ENCODE data around the gene DEUP1.

The DEUP1 gene

DNA sequence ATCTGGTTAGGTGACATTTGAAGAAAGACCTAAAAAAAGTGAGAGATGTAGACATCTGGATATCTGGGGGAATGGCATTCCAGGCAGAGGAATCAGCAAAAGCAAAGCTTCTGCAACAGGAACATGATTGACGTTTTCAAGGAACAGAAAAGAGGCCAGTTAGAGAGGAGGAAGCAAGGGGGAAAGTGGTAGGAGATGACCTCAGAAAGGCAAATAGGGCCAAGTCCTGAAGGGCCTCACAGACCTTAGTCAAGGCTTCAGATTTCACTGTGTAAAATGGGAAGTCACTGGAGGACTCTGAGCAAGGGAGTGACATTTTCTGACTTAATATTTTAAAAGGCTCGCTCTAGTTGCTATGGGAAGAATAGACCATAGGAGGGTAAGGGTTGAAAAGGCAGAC lies 9.7 kb downstream of the DEUP1 start (continued):
- TF ChIP-seq ZNF565 (CRISPR knock-in tag; conservative IDR thresholded peaks at IDR 0.05; ENCODE audit: low read depth) (no peak), CSDC2 (CRISPR knock-in tag; IDR thresholded peaks at IDR 0.05) (no peak)
- TF ChIP-seq, protein P1, sequence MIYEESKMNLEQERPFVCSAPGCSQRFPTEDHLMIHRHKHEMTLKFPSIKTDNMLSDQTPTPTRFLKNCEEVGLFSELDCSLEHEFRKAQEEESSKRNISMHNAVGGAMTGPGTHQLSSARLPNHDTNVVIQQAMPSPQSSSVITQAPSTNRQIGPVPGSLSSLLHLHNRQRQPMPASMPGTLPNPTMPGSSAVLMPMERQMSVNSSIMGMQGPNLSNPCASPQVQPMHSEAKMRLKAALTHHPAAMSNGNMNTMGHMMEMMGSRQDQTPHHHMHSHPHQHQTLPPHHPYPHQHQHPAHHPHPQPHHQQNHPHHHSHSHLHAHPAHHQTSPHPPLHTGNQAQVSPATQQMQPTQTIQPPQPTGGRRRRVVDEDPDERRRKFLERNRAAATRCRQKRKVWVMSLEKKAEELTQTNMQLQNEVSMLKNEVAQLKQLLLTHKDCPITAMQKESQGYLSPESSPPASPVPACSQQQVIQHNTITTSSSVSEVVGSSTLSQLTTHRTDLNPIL (CRISPR knock-in tag; IDR thresholded peaks at IDR 0.05; ENCODE audit: low read depth) = no peak

DNA sequence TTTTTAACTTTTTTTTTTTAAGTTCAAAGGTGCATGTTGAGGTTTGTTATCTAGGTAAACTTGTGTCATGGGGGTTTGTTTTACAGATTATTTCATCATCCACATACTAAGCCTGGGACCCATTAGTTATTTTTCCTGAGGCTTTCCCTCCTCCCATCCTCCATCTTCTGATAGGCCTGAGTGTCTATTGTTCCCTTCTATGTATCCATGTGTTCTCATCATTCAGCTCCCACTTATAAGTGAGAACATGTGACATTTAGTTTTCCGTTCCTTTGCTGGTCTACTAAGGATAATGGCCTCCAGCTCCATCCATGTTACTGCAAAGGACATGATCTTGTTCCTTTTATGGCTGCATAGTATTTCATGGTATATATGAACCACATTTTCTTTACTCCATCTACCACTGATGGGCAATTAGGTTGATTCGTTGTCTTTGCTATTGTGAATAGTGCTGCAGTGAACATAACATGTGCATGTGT lies 14.4 kb downstream of the DEUP1 start:
- TF ChIP-seq CSDC2 (CRISPR knock-in tag; IDR thresholded peaks at IDR 0.05) = no peak
- TF ChIP-seq ZFP30 (CRISPR knock-in tag; IDR thresholded peaks at IDR 0.05) = no peak
- TF ChIP-seq RARB (CRISPR knock-in tag; IDR thresholded peaks at IDR 0.05) = no peak
- no peak for TF ChIP-seq PATZ1 (CRISPR knock-in tag; IDR thresholded peaks at IDR 0.05; ENCODE audit: borderline replicate concordance)
- TF ChIP-seq ESRRG (CRISPR knock-in tag; IDR thresholded peaks at IDR 0.05) = no peak
- no peak for TF ChIP-seq TCF4 (CRISPR knock-in tag; IDR thresholded peaks at IDR 0.05; ENCODE audit: borderline replicate concordance)
- TF ChIP-seq, protein P1 (CRISPR knock-in tag; IDR thresholded peaks at IDR 0.05; ENCODE audit: low read depth) = no peak
- no peak for TF ChIP-seq OSR1 (CRISPR knock-in tag; IDR thresholded peaks at IDR 0.05)
- ATAC-seq = no peak

DNA sequence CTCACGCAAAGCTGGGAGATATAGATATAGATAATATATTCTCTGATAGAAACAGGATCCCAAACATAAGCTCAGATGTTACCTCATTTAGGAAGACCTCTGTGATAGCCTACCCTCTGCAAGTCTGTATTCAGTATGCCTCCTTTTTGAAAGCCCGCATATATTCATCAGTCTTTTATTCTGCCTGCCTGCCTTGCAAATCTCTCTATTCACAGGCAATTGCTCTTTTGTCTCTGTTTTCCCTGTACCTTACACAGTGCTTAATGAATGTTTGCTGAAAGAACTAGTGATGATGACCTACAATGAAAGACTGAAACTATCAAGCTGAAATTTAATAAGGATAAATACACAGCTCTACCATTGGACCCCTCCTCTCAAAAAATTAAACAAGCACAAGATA lies 18.4 kb downstream of the DEUP1 start:
- TF ChIP-seq ZFP3 (CRISPR knock-in tag; IDR thresholded peaks at IDR 0.05) (no peak), ARNTL (CRISPR knock-in tag; IDR thresholded peaks at IDR 0.05; ENCODE audit: borderline replicate concordance, low read depth) (no peak)
- ATAC-seq = no peak

- TF ChIP-seq ESRRG (CRISPR knock-in tag; IDR thresholded peaks at IDR 0.05) = no peak
- TF ChIP-seq RARB (CRISPR knock-in tag; IDR thresholded peaks at IDR 0.05) = no peak
- TF ChIP-seq ISL1 (CRISPR knock-in tag; IDR thresholded peaks at IDR 0.05) = no peak
- no peak for TF ChIP-seq PPARA (CRISPR knock-in tag; IDR thresholded peaks at IDR 0.05; ENCODE audit: borderline replicate concordance)
- TF ChIP-seq, protein P1 (CRISPR knock-in tag; IDR thresholded peaks at IDR 0.05; ENCODE audit: low read depth) = no peak
- no peak for TF ChIP-seq CSDC2 (CRISPR knock-in tag; IDR thresholded peaks at IDR 0.05)
- TF ChIP-seq ZNF70 (CRISPR knock-in tag; IDR thresholded peaks at IDR 0.05) = no peak
- no peak for TF ChIP-seq ZNF8 (CRISPR knock-in tag; IDR thresholded peaks at IDR 0.05)
- no peak for TF ChIP-seq CSRNP3 (CRISPR knock-in tag; IDR thresholded peaks at IDR 0.05)
- no peak for TF ChIP-seq BACH2 (CRISPR knock-in tag; IDR thresholded peaks at IDR 0.05; ENCODE audit: borderline replicate concordance)
- TF ChIP-seq GLIS3 (CRISPR knock-in tag; IDR thresholded peaks at IDR 0.05) = no peak
- no peak for TF ChIP-seq POU6F1 (CRISPR knock-in tag; IDR thresholded peaks at IDR 0.05; ENCODE audit: borderline replicate concordance, low read depth)
- no peak for TF ChIP-seq TOX (CRISPR knock-in tag; IDR thresholded peaks at IDR 0.05; ENCODE audit: borderline replicate concordance)
- no peak for TF ChIP-seq ZFP3 (CRISPR knock-in tag; IDR thresholded peaks at IDR 0.05)
- no peak for TF ChIP-seq SNAI2 (CRISPR knock-in tag; IDR thresholded peaks at IDR 0.05)
- no peak for TF ChIP-seq ZC3H10 (CRISPR knock-in tag; IDR thresholded peaks at IDR 0.05)
- TF ChIP-seq ZFP30 (CRISPR knock-in tag; IDR thresholded peaks at IDR 0.05) = no peak
- TF ChIP-seq OSR1 (CRISPR knock-in tag; IDR thresholded peaks at IDR 0.05) = no peak
- ATAC-seq = no peak
Observed at GRCh38 chr11:93350835-93351234, 20.3 kb downstream of the DEUP1 start.
